K562 (cell line): ENCODE results near the gene GVQW3. TPM values are rescaled to one million over a fixed set of nuclear protein-coding genes. Genes with fewer than 3 reads are reported as not detected.

Experiments used
- ATAC-seq: fragments of 200-7000 bp; cut with Tn5 transposase; 3 replicates; pipeline ENCODE4 v1.9.1; 2020; ENCODE audit warnings: moderate library complexity
- BruUV-seq: library from RNA; stranded (reverse); fragments of 400-500 nt; replicated peaks from 2 replicates; lab custom pipeline; 2021; lab: Mats Ljungman, UMichigan
- CTCF ChIA-PET: fragments of 300-600 bp; formaldehyde crosslinking; extraction: SDS; loops from one replicate; lab custom pipeline; 2021; ENCODE audit warnings: low intra/inter-chr PET ratio; lab: Yijun Ruan, JAX
- POLR2A ChIA-PET: fragments of 300-600, 350-650 bp; sonication (Branson Sonifier 250); formaldehyde crosslinking; extraction: SDS; loops from one replicate; lab custom pipeline; 2021; ENCODE audit warnings: antibody characterized with exemption, inconsistent platforms; lab: Yijun Ruan, JAX
- DNase-seq, 4 experiments: peaks; one replicate each; pipeline versions ENCODE4 v3.0.0 to v3.0.0-alpha.2; 2011 to 2018; ENCODE audit warnings: low spot score in 3 of 4, mixed read lengths in 3 of 4; ENCODE audit errors: extremely low read depth in 1 of 4
- FAIRE-seq: peaks from 2 replicates; lab custom pipeline; 2011; peaks lifted over from hg19 to GRCh38; lab: Jason Lieb, UNC
- H2AFZ ChIP-seq: 2 replicates; pipeline ENCODE4 v1.6.0; 2011; ENCODE audit warnings: low read depth, low read length, control low read depth, inconsistent platforms
- H3K27ac ChIP-seq: fragments of 200-600 bp; 3 replicates; pipeline ENCODE4 v1.8.0; 2011; ENCODE audit warnings: low read depth, mild to moderate bottlenecking, control low read depth, inconsistent platforms, low read length, moderate library complexity, mixed read lengths; ENCODE audit errors: extremely low read depth
- H3K27me3 ChIP-seq, 2 experiments: fragments of 300-600 bp in 1 of 2; 2 replicates in 1 of 2; 3 replicates in 1 of 2; pipeline versions ENCODE4 v1.6.0 to v1.8.0; 2011; ENCODE audit warnings: inconsistent platforms in 2 of 2, low read length in 2 of 2, mild to moderate bottlenecking in 1 of 2, mixed read lengths in 1 of 2, moderate library complexity in 1 of 2; ENCODE audit not compliant: control insufficient read depth in 2 of 2, insufficient read depth in 2 of 2
- H3K36me3 ChIP-seq: fragments of 300-600 bp; 3 replicates; pipeline ENCODE4 v1.8.0; 2011; ENCODE audit warnings: mild to moderate bottlenecking, low read length, inconsistent platforms; ENCODE audit not compliant: control insufficient read depth, insufficient read depth
- H3K4me1 ChIP-seq, 2 experiments: fragments of 200-600 bp in 1 of 2; replicated peaks in 1 of 2; 2 replicates in 1 of 2; 3 replicates in 1 of 2; pipeline versions ENCODE4 v1.5.1 to v1.8.0; 2011; ENCODE audit warnings: inconsistent platforms in 2 of 2, low read length in 2 of 2, mild to moderate bottlenecking in 1 of 2, mixed read lengths in 1 of 2, moderate library complexity in 1 of 2; ENCODE audit not compliant: control insufficient read depth in 2 of 2, insufficient read depth in 2 of 2
- H3K4me2 ChIP-seq: 2 replicates; pipeline ENCODE4 v1.6.1; 2011; ENCODE audit warnings: low read length, control low read depth, inconsistent platforms, mixed read lengths; ENCODE audit not compliant: insufficient read depth
- H3K4me3 ChIP-seq: fragments of 200-600 bp; sonication (generic), shearing (Covaris generic); 2 replicates; pipeline ENCODE4 v1.5.1; 2016; ENCODE audit warnings: control low read depth, inconsistent platforms
- H3K79me2 ChIP-seq: fragments of 200-600 bp; 3 replicates; pipeline ENCODE4 v1.8.0; 2011; ENCODE audit warnings: low read length, inconsistent platforms; ENCODE audit not compliant: control insufficient read depth, insufficient read depth
- H3K9ac ChIP-seq, 2 experiments: 2 replicates each; pipeline versions ENCODE4 v1.6.0 to v1.6.1; 2011; ENCODE audit warnings: low read depth in 2 of 2, low read length in 2 of 2, control low read depth in 1 of 2, inconsistent platforms in 1 of 2, mild to moderate bottlenecking in 1 of 2, mixed read lengths in 1 of 2; ENCODE audit not compliant: insufficient read depth in 1 of 2
- H3K9me1 ChIP-seq: one replicate; pipeline ENCODE4 v1.6.0; 2011; ENCODE audit warnings: inconsistent platforms, mild to moderate bottlenecking, low read length, moderate library complexity; ENCODE audit not compliant: control insufficient read depth, insufficient read depth
- H3K9me3 ChIP-seq: replicated peaks from 2 replicates; pipeline ENCODE4 v1.5.1; 2011; ENCODE audit warnings: low read depth, low read length, inconsistent platforms; ENCODE audit not compliant: control insufficient read depth, insufficient read depth
- H4K20me1 ChIP-seq: replicated peaks from 2 replicates; pipeline ENCODE4 v1.6.1; 2011; ENCODE audit warnings: low read length, inconsistent platforms, mixed read lengths; ENCODE audit not compliant: control insufficient read depth, insufficient read depth
- BRCA1 ChIP-seq, 2 experiments: fragments of 450-650 bp in 1 of 2; sonication (generic) in 1 of 2; formaldehyde crosslinking in 1 of 2; IDR thresholded peaks; 2 replicates each; pipeline versions ENCODE4 v1.5.0 to v1.6.1; 2017 to 2020; ENCODE audit warnings: mild to moderate bottlenecking in 1 of 2, missing genetic modification reagents in 1 of 2
- CHD1 ChIP-seq: fragments of 200-600 bp; sonication (generic); IDR thresholded peaks from one replicate; pipeline ENCODE4 v1.6.1; 2012; ENCODE audit warnings: mild to moderate bottlenecking, moderate library complexity, low read length, inconsistent platforms
- ILF3 ChIP-seq: fragments of 450-650 bp; IDR thresholded peaks from 2 replicates; pipeline ENCODE4 v1.6.1; 2018; ENCODE audit warnings: antibody characterized with exemption, mild to moderate bottlenecking, moderate library complexity, borderline replicate concordance
- MYBL2 ChIP-seq, 2 experiments: fragments of 450-650 bp in 1 of 2; sonication (generic) in 1 of 2; formaldehyde crosslinking in 1 of 2; IDR thresholded peaks; 2 replicates each; pipeline versions ENCODE4 v1.6.1 to v1.8.1; 2017 to 2022; ENCODE audit warnings: borderline replicate concordance in 1 of 2, inconsistent platforms in 1 of 2, low read depth in 1 of 2, mild to moderate bottlenecking in 1 of 2, missing genetic modification reagents in 1 of 2, moderate library complexity in 1 of 2
- NONO ChIP-seq, 2 experiments: fragments of 200-400 bp in 1 of 2; fragments of 450-650 bp in 1 of 2; formaldehyde crosslinking in 1 of 2; IDR thresholded peaks; 2 replicates each; pipeline ENCODE4 v1.6.1; 2017; ENCODE audit warnings: low read depth in 2 of 2, mild to moderate bottlenecking in 2 of 2, moderate library complexity in 2 of 2, low read length in 1 of 2
- RAD51 ChIP-seq: fragments of 450-650 bp; IDR thresholded peaks from 2 replicates; pipeline ENCODE4 v1.7.1; 2016; ENCODE audit warnings: low read depth, mild to moderate bottlenecking, borderline replicate concordance
- SIX5 ChIP-seq, 2 experiments: IDR thresholded peaks; 2 replicates each; pipeline ENCODE4 v1.6.1; 2011; ENCODE audit warnings: low read length in 2 of 2, borderline replicate concordance in 1 of 2, low read depth in 1 of 2, mild to moderate bottlenecking in 1 of 2, moderate library complexity in 1 of 2; ENCODE audit not compliant: insufficient read depth in 1 of 2
- SMARCA4 ChIP-seq: fragments of 450-650 bp; IDR thresholded peaks from 2 replicates; pipeline ENCODE4 v1.6.1; 2016
- WHSC1 ChIP-seq: IDR thresholded peaks from one replicate; pipeline ENCODE4 v1.6.1; 2012; ENCODE audit warnings: low read length, control low read depth, inconsistent platforms
- ZBTB8A ChIP-seq: fragments of 450-650 bp; IDR thresholded peaks from 2 replicates; pipeline ENCODE4 v1.6.1; 2018; ENCODE audit warnings: mild to moderate bottlenecking, moderate library complexity; ENCODE audit not compliant: partially characterized antibody
- ZNF311 ChIP-seq: fragments of 250-450 bp; sonication (Bioruptor Pico); IDR thresholded peaks from 2 replicates; pipeline ENCODE4 v1.4.0; 2020; ENCODE audit warnings: mild to moderate bottlenecking, moderate library complexity
- ZNF398 ChIP-seq: fragments of 250-450 bp; sonication (Bioruptor Pico); IDR thresholded peaks from 2 replicates; pipeline ENCODE4 v1.8.0; 2021; ENCODE audit warnings: moderate library complexity, mild to moderate bottlenecking, inconsistent platforms
- WGBS: fragments of 100-300 bp; shearing (Covaris generic); methylation state at CpG from one replicate; pipeline ENCODE4 v1.1.6; 2016; ENCODE audit warnings: low coverage, mixed read lengths; ENCODE audit not compliant: insufficient coverage; ENCODE audit errors: missing lambda C conversion rate; 5-methylcytosine and 5-hydroxymethylcytosine counted together
- in situ Hi-C: fragments of 300-500 bp; cut with MboI; formaldehyde crosslinking; loops from 4 replicates; pipeline ENCODE4 v1.15.0; 2018; ENCODE audit warnings: inconsistent platforms, mixed read lengths
- intact Hi-C: fragments of 100-400 bp; cut with micrococcal nuclease; formaldehyde crosslinking; loops from 2 replicates; pipeline ENCODE4 v1.14.2; 2022
- polyA plus RNA-seq, 8 experiments: library from polyadenylated mRNA; depleted of rRNA in 4 of 8; stranded (reverse) in 5 of 8; unstranded in 3 of 8; fragments of >200 nt; fragmentation: Nextera tagmentation in 2 of 8; fragmentation: Illumina TruSeq in 1 of 8; extraction: Ambion mirVana in 2 of 8; extraction: Trizol in 1 of 8; gene quantifications; 2 replicates each; pipeline versions ENCODE4 v1.2.1 to v1.2.3, GENCODE V29; 2011 to 2014; ENCODE audit warnings: inconsistent platforms in 1 of 8, missing spikeins in 1 of 8
- total RNA-seq, 7 experiments: library from RNA; depleted of rRNA in 6 of 7; stranded (reverse); fragments of >200 nt in 6 of 7; fragmentation: Illumina TruSeq in 2 of 7; extraction: Trizol in 2 of 7; gene quantifications; 2 replicates each; pipeline versions ENCODE4 v1.2.1 to v1.2.3, GENCODE V29; 2011 to 2021; ENCODE audit warnings: low replicate concordance in 1 of 7
- TF ChIP-seq, protein P1 (sequence below): fragments of 250-450 bp; sonication (Bioruptor Pico); IDR thresholded peaks from 2 replicates; pipeline ENCODE4 v1.8.0; 2021; ENCODE audit warnings: moderate library complexity, mild to moderate bottlenecking, inconsistent platforms
- TF ChIP-seq, protein P2 (sequence below): fragments of 450-650 bp; formaldehyde crosslinking; IDR thresholded peaks from 2 replicates; pipeline ENCODE4 v1.4.0; 2020; ENCODE audit warnings: mild to moderate bottlenecking

The GVQW3 gene
- total and polyA plus RNA-seq, 9 of the 15 experiments (the other 6 are each of a cell fraction or from before 2014, with no cell fraction given): 0.66 to 5.7 (median 2.1) TPM

DNA sequence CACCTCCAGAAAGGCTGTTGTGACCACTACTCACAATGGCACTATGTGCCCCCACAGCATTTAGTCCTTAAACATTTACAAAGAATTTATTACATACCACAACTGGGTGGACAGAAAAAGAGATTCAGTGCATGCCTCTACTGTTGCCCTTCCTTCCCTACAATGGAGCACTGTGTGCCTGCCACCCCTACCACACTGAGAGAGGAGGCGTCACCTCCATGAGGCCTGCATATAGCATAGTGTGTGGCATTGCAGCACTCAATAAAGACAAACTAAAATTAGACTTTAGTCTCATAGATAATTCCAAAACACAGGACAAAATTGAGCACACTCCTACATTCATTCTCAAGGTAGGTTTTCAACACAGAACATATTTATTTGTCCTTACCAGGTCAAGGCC, 26.0 kb upstream of the GVQW3 start:
- H3K79me2 ChIP-seq: no peaks in the 10 kb centered on the region; the same call in 2 of the 3 replicates
- CTCF ChIA-PET: no interaction called here

DNA sequence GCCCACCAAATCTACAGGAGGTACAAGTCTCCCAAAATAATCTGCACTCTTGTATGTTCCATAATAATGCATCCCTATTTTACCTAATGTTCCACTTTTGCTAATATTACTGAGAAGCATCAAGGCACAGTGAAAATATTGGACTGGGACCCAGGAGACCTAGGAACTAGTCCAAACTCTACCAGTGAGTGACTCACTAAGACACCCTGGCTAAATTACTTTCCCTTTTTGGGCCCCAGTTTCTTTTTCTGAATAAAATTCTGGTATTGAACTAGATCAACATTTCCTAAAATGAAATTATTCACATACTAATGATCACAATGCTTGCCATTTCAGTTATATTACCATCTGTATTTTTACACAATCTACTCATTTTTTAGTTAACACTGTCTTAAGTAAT, 19.7 kb upstream of the GVQW3 start:
- H3K27me3 ChIP-seq: no peaks in the 10 kb centered on the region
- H3K27ac ChIP-seq: no peak overlapping the region
- no peak for DNase-seq
- no peaks in the 10 kb centered on the region for H3K9me1 ChIP-seq
- H3K4me1 ChIP-seq: peaks cover 6 to 13% of the 10 kb centered on the region in 2 experiments; a peak in 3 of 5 replicates
- ATAC-seq: no peak
- FAIRE-seq: no peak
- H3K4me3 ChIP-seq: no peak overlapping the region
- POLR2A ChIA-PET: no interaction called here
- H3K9ac ChIP-seq: no peak overlapping the region
- peaks cover 59% of the 10 kb centered on the region for H3K36me3 ChIP-seq
- H2AFZ ChIP-seq: no peak overlapping the region
- no peaks in the 10 kb centered on the region for H4K20me1 ChIP-seq
- no peak overlapping the region for H3K4me2 ChIP-seq
- CTCF ChIA-PET: no interaction called here
- intact Hi-C loops: no loop called here
- H3K79me2 ChIP-seq: peaks cover 24% of the 10 kb centered on the region
- BruUV-seq: no TSS peak
- no peaks in the 10 kb centered on the region for H3K9me3 ChIP-seq
- in situ Hi-C loops: no loop called here
- no peak for TF ChIP-seq ZNF311 (CRISPR knock-in tag)
- no peak for TF ChIP-seq ZBTB8A
- TF ChIP-seq SIX5 (IDR thresholded peaks at IDR 0.05; ENCODE audit: borderline replicate concordance in 1 of 2, insufficient read depth in 1 of 2, low read depth in 1 of 2, low read length in 2 of 2): no peak
- TF ChIP-seq, protein P1, sequence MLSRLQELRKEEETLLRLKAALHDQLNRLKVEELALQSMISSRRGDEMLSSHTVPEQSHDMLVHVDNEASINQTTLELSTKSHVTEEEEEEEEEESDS (CRISPR knock-in tag): no peak
- no peak for TF ChIP-seq CHD1
- TF ChIP-seq SMARCA4: no peak
- no peak for TF ChIP-seq MYBL2 (IDR thresholded peaks at IDR 0.05; ENCODE audit: low read depth)
- no peak for TF ChIP-seq MYBL2 (CRISPR knock-in tag; IDR thresholded peaks at IDR 0.05; ENCODE audit: borderline replicate concordance)
- no peak for TF ChIP-seq ILF3
- TF ChIP-seq NONO (IDR thresholded peaks at IDR 0.05; ENCODE audit: low read depth in 2 of 2, low read length in 1 of 2): no peak
- TF ChIP-seq WHSC1: no peak
- no peak for TF ChIP-seq ZNF398 (CRISPR knock-in tag)

More for the DNA sequence above, 26.0 kb upstream of the GVQW3 start:
- Histone ChIP-seq H3K9me3 (0 out of 2 replicates have a peak, but pooled peaks cover 4% of the 10 kb centered on the region), H3K4me3 (no peak overlapping the region), H3K4me2 (no peak overlapping the region), H4K20me1 (no peaks in the 10 kb centered on the region), H3K4me1 (no peaks in the 10 kb centered on the region), H3K9me1 (no peaks in the 10 kb centered on the region), H3K27me3 (no peaks in the 10 kb centered on the region), H3K9ac (no peak overlapping the region), H3K27ac (no peak overlapping the region), H3K36me3 (peaks cover 61% of the 10 kb centered on the region), H2AFZ (no peak overlapping the region)
- FAIRE-seq: no peak
- WGBS: 93% methylated on average over 1 of the region's 1 CpG
- no peak for DNase-seq
- intact Hi-C loops: no loop called here
- in situ Hi-C loops: no loop called here
- TF ChIP-seq BRCA1 (IDR thresholded peaks at IDR 0.05): no peak
- no peak for TF ChIP-seq BRCA1 (CRISPR knock-in tag; IDR thresholded peaks at IDR 0.05)
- TF ChIP-seq, protein P2, sequence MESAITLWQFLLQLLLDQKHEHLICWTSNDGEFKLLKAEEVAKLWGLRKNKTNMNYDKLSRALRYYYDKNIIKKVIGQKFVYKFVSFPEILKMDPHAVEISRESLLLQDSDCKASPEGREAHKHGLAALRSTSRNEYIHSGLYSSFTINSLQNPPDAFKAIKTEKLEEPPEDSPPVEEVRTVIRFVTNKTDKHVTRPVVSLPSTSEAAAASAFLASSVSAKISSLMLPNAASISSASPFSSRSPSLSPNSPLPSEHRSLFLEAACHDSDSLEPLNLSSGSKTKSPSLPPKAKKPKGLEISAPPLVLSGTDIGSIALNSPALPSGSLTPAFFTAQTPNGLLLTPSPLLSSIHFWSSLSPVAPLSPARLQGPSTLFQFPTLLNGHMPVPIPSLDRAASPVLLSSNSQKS (CRISPR knock-in tag): no peak
- TF ChIP-seq RAD51: no peak
- POLR2A ChIA-PET: no interaction called here
- ATAC-seq: no peak
- BruUV-seq: no TSS peak
